Lung microvascular endothelial cell (primary cell): ENCODE data around the gene CXCL10. TPM values are rescaled to one million over a fixed set of nuclear protein-coding genes. Genes with fewer than 3 reads are reported as not detected.
"Not testable (repeated sequence)": the region's sequence is repeated elsewhere in the genome, so short reads cannot be mapped to it uniquely, and the experiment has no call there.

Experiments
- DNase-seq, 2 donors: peaks; one replicate each; pipeline versions ENCODE4 v3.0.0 to v3.0.0-alpha.2; 2010; ENCODE audit warnings: low read depth in 2 of 2
- total RNA-seq: library from RNA; depleted of rRNA; stranded (reverse); fragments of >200 nt; gene quantifications from 2 replicates; pipeline ENCODE4 v1.2.1, GENCODE V29; 2014

Gene CXCL10
- total RNA-seq, 1 donor from 2014 or later: 0.20 TPM

- peak; percentile 63 to 72 for DNase-seq
Measured at GRCh38 chr4:76028350-76028765, 5.1 kb upstream of the CXCL10 start.

GRCh38 chr4:76024065-76024464, 768 bp upstream of the CXCL10 start:
- no peak for DNase-seq

GRCh38 chr4:76022677-76023076, 620 bp downstream of the CXCL10 start:
- no peak for DNase-seq

GRCh38 chr4:76022031-76022430, 1.3 kb downstream of the CXCL10 start:
- no peak for DNase-seq

- no peak for DNase-seq
Measured at GRCh38 chr4:76017056-76017686, 6.1 kb downstream of the CXCL10 start.

- no peak for DNase-seq
Measured at GRCh38 chr4:76016393-76016792, 6.9 kb downstream of the CXCL10 start.

GRCh38 chr4:76013540-76013939, 9.8 kb downstream of the CXCL10 start:
- DNase-seq: no peak

- DNase-seq: no peak
Measured at GRCh38 chr4:76012388-76012801, 10.9 kb downstream of the CXCL10 start.

GRCh38 chr4:76011700-76012387, 11.5 kb downstream of the CXCL10 start:
- DNase-seq: peak in 1 of 2 donors; percentile 67

GRCh38 chr4:76011018-76011670, 12.2 kb downstream of the CXCL10 start:
- no peak for DNase-seq

- DNase-seq: no peak
Measured at GRCh38 chr4:76010576-76010975, 12.7 kb downstream of the CXCL10 start.

GRCh38 chr4:76009311-76009710, 14.0 kb downstream of the CXCL10 start:
- no peak for DNase-seq

- no peak for DNase-seq
Measured at GRCh38 chr4:76007089-76007862, 16.0 kb downstream of the CXCL10 start, which contains the start of gene CXCL9. Gene CXCL9 (minus strand): TSS chr4:76007509. CDS start chr4:76007449, 60 bp downstream.

GRCh38 chr4:76003620-76004019, 19.7 kb downstream of the CXCL10 start:
- no peak for DNase-seq

- DNase-seq: no peak
Measured at GRCh38 chr4:76003035-76003434, 20.3 kb downstream of the CXCL10 start.

GRCh38 chr4:76002176-76002575, 21.1 kb downstream of the CXCL10 start:
- peak in 1 of 2 donors; percentile 78 for DNase-seq

- DNase-seq: no peak
Measured at GRCh38 chr4:76001700-76002099, 21.6 kb downstream of the CXCL10 start.

- DNase-seq: no peak
Measured at GRCh38 chr4:76000279-76000678, 23.0 kb downstream of the CXCL10 start.

- DNase-seq: not testable (repeated sequence)
Measured at GRCh38 chr4:75998525-75999147, 24.7 kb downstream of the CXCL10 start.

- no peak for DNase-seq
Measured at GRCh38 chr4:75997946-75998345, 25.4 kb downstream of the CXCL10 start.

GRCh38 chr4:75997081-75997480, 26.2 kb downstream of the CXCL10 start:
- no peak for DNase-seq
